Peyer's patch (tissue), 4 donors: ENCODE data around the gene PSPH. TPM values are rescaled to one million over a fixed set of nuclear protein-coding genes. Genes with fewer than 3 reads are reported as not detected.

ENCODE experiments used
- DNase-seq, 3 donors: peaks; one replicate each; pipeline ENCODE4 v3.0.0-alpha.2; 2017 to 2019
- H3K27ac ChIP-seq, 4 donors: fragments of 200-600 bp; sonication (generic); one replicate each; pipeline ENCODE4 v1.5.1; 2016 to 2019
- H3K27me3 ChIP-seq, 2 donors: fragments of 200-600 bp; sonication (generic); one replicate each; pipeline ENCODE4 v1.5.1; 2019
- H3K36me3 ChIP-seq, 3 donors: fragments of 200-600 bp; sonication (generic); one replicate each; pipeline ENCODE4 v1.5.1; 2016 to 2019
- H3K4me1 ChIP-seq, 4 donors: fragments of 200-600 bp; sonication (generic); one replicate each; pipeline ENCODE4 v1.5.1; 2016 to 2019
- H3K4me3 ChIP-seq, 4 donors: fragments of 200-600 bp; sonication (generic); 1 replicate in 3 of 4; 2 replicates in 1 of 4; pipeline ENCODE4 v1.5.1; 2016 to 2019; ENCODE audit warnings: mild to moderate bottlenecking in 1 of 4
- H3K9me3 ChIP-seq, 4 donors: fragments of 200-600 bp; sonication (generic); one replicate each; pipeline ENCODE4 v1.5.1; 2016 to 2019; ENCODE audit warnings: mild to moderate bottlenecking in 1 of 4
- CTCF ChIP-seq, 6 experiments: fragments of 450-650 bp in 4 of 6; fragments of 200-600 bp in 2 of 6; sonication (generic) in 1 of 6; IDR thresholded peaks; one replicate each; pipeline ENCODE4 v1.5.1; 2017 to 2019; ENCODE audit warnings: antibody characterized with exemption in 6 of 6, mild to moderate bottlenecking in 3 of 6, moderate library complexity in 1 of 6
- POLR2A ChIP-seq, 2 donors: fragments of 450-650 bp; IDR thresholded peaks; one replicate each; pipeline ENCODE4 v1.5.1; 2017; ENCODE audit warnings: antibody characterized with exemption in 2 of 2, mild to moderate bottlenecking in 2 of 2, moderate library complexity in 2 of 2
- total RNA-seq, 4 donors: library from RNA; depleted of rRNA; stranded (reverse); fragments of >200 nt; gene quantifications; one replicate each; pipeline ENCODE4 v1.1.0, GENCODE V29; 2016

PSPH gene
- total RNA-seq, 4 donors from 2014 or later: 12.3 to 25.6 (median 16.1) TPM

GRCh38 chr7:56063882-56064625, 12.8 kb upstream of the PSPH start, which contains the start of gene SUMF2:
Gene SUMF2, plus strand, starts transcription at chr7:56064286. Its CDS starts 26 bp downstream, at chr7:56064312.
- Histone ChIP-seq H3K36me3 (peaks cover 0 to 44% (median 0%) of the 10 kb centered on the region in 3 donors), H3K27ac (peak within 1 kb of the TSS; percentile 87 to 94 (median 93)), H3K4me1 (peaks cover 0 to 14% (median 0%) of the 10 kb centered on the region in 4 donors), H3K9me3 (no peaks in the 10 kb centered on the region), H3K27me3 (no peaks in the 10 kb centered on the region), H3K4me3 (peak within 1 kb of the TSS; percentile 76 to 90 (median 83))
- DNase-seq: peak; percentile 88 to 95 (median 93)
- TF ChIP-seq CTCF (IDR thresholded peaks at IDR 0.05) (peak in 3 of 6 experiments; percentile 3 to 34 (median 27)), POLR2A (IDR thresholded peaks at IDR 0.05) (peak; percentile 72 to 79)

DNA sequence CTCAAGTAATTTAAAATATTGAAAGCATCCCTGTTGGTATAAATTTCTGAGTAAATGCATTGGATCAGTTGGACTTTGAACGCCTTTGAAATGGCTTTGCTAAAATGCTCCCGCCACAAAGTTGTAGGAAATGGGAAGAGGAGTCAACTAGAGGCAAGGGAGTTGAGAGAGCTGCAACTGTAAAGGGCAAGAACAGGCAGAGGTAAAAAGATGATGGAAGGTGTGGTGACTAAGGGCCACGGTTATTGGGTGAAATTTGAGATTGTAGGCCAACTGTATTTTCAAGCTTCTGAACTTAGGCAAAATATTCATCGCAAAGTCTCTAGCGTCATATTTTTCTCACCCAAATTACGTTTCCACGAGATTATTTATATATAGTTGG, 12.2 kb upstream of the PSPH start:
- TF ChIP-seq CTCF (IDR thresholded peaks at IDR 0.05) (no peak), POLR2A (IDR thresholded peaks at IDR 0.05) (no peak)
- Histone ChIP-seq H3K4me1 (peaks cover 0 to 14% (median 0%) of the 10 kb centered on the region in 4 donors), H3K36me3 (peaks cover 0 to 44% (median 0%) of the 10 kb centered on the region in 3 donors)

GRCh38 chr7:56062382-56062781, 11.1 kb upstream of the PSPH start:
- Histone ChIP-seq H3K4me3 (no peak overlapping the region), H3K27me3 (no peaks in the 10 kb centered on the region), H3K4me1 (peaks cover 0 to 14% (median 0%) of the 10 kb centered on the region in 4 donors), H3K36me3 (peaks cover 0 to 55% (median 0%) of the 10 kb centered on the region in 3 donors), H3K9me3 (no peaks in the 10 kb centered on the region), H3K27ac (no peak overlapping the region)
- TF ChIP-seq POLR2A (IDR thresholded peaks at IDR 0.05) (no peak), CTCF (IDR thresholded peaks at IDR 0.05) (no peak)
- no peak for DNase-seq

More for the DNA sequence above, 12.2 kb upstream of the PSPH start:
- Histone ChIP-seq H3K27ac (peak overlapping the region; percentile 87 to 94 (median 93)), H3K9me3 (no peaks in the 10 kb centered on the region), H3K4me3 (peak overlapping the region in 3 of 4 donors; percentile 81 to 90 (median 85)), H3K27me3 (no peaks in the 10 kb centered on the region)
- no peak for DNase-seq

DNA sequence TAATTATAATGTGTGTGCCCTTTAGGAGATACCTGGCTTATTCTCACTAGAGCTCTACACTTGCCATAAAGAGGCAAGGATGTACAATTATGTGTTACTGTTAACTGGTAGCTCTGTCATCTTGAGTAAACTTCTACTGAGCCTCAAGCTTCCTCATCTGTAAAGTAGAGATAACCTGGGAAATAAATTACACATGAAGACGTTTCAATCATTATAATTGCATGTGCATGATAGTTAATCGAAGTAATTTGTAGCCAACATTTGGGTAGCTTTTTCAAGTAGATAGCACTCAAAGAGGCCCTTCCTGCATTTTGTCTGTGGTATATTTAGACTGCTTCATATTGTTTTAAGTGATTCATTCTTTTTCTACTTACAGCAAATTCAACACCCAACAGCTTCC, 2.7 kb upstream of the PSPH start:
- TF ChIP-seq POLR2A (IDR thresholded peaks at IDR 0.05) (no peak), CTCF (IDR thresholded peaks at IDR 0.05) (no peak)
- DNase-seq: no peak
- peaks cover 0 to 58% (median 0%) of the 10 kb centered on the region in 3 donors for H3K36me3 ChIP-seq
- H3K27ac ChIP-seq: no peak overlapping the region
- H3K4me3 ChIP-seq: no peak overlapping the region
- H3K9me3 ChIP-seq: no peaks in the 10 kb centered on the region
- peaks cover 0 to 29% (median 3%) of the 10 kb centered on the region in 4 donors for H3K4me1 ChIP-seq
- H3K27me3 ChIP-seq: no peaks in the 10 kb centered on the region

- no peak for TF ChIP-seq CTCF (IDR thresholded peaks at IDR 0.05)
- no peak for TF ChIP-seq POLR2A (IDR thresholded peaks at IDR 0.05)
- no peaks in the 10 kb centered on the region for H3K9me3 ChIP-seq
- no peak for DNase-seq
- H3K4me3 ChIP-seq: no peak overlapping the region
- peaks cover 0 to 29% (median 3%) of the 10 kb centered on the region in 4 donors for H3K4me1 ChIP-seq
- no peaks in the 10 kb centered on the region for H3K27me3 ChIP-seq
- H3K27ac ChIP-seq: no peak overlapping the region
- peaks cover 0 to 52% (median 0%) of the 10 kb centered on the region in 3 donors for H3K36me3 ChIP-seq
Measured at GRCh38 chr7:56053379-56053778, 2.1 kb upstream of the PSPH start.
